Loucy (cell line): ENCODE data around the gene GPRIN2.
"Not testable (repeated sequence)": the region's sequence is repeated elsewhere in the genome, so short reads cannot be mapped to it uniquely, and the experiment has no call there.

Experiments used
- CTCF ChIP-seq: fragments of 200-600 bp; sonication (generic); conservative IDR thresholded peaks from 2 replicates; pipeline ENCODE4 v1.5.1; 2014; ENCODE audit warnings: mild to moderate bottlenecking, antibody characterized with exemption, low read length
- EZH2phosphoT487 ChIP-seq: fragments of 200-600 bp; IDR thresholded peaks from 2 replicates; pipeline ENCODE4 v1.6.1; 2018; ENCODE audit warnings: antibody characterized with exemption, mild to moderate bottlenecking, moderate library complexity, borderline replicate concordance

GRCh38 chr10:46585246-46585645 is 28.8 kb upstream of the GPRIN2 start:
- TF ChIP-seq CTCF, EZH2phosphoT487: not testable (repeated sequence)
